Stimulated activated CD8-positive, alpha-beta memory T cell treated with anti-CD3 and anti-CD28 coated beads, Interleukin-4, amount 100 ng/mL, for 1 hour (primary cell): ENCODE data around the gene ATP13A3.

Source experiments
- DNase-seq, 2 donors: peaks; one replicate each; pipeline ENCODE4 v3.0.0-alpha.2; 2020; ENCODE audit warnings: low read depth in 2 of 2, low spot score in 1 of 2

The ATP13A3 gene

DNA sequence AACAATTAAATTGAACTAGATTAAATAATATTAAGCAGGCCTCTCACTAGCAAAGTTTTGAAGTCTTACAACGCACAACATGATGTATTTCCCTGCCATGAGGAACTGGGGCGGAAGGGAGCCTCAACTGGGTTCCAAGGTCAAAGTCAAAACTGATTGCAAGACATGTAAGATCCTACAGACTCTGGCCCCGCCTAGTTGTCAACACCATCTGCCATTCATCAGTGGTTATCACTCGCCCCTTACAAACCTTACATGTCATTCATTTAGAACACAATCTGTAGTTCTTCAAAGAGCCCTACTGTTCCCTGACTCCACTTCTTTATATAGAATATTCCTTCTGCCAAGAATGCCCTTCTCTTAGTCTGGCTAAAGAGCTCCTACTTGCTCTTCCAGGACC, 10.0 kb downstream of the ATP13A3 start:
- no peak for DNase-seq

GRCh38 chr3:194475978-194476377, 10.8 kb downstream of the ATP13A3 start:
- no peak for DNase-seq

DNA sequence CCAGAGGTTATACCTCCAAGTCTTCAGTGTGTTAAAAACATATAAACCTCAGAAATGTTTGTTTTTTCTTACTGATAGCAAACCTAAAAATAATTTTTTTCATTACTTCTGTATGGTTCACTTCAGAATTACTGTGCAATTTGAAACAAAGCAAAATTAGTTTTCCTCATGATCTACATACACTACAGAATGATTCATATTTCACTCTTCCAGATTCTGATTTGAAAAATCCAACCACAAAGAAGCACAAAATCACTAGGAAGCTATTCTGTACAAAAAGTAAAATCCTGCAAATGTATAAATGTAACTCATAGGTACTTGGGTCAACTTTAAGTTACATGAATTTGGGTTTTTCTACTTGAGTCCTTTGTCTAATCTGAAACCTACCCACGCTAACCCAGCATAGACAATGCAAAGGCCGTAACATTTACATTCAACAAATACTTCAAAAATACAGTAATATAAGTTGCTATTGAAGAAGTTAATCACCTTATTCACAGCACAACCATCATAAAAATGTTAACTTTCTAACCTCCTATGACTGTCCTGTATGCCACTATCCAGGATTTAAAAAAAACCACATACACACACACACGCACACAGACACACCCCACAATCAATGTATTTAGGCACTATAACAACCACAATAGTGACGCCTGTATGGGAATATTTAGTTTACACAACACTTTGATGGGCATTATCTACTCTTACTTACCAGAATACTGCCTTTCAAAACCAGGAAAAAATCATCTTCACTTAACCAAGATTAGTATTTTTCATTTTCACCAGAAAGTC, 11.5 kb downstream of the ATP13A3 start:
- no peak for DNase-seq

DNA sequence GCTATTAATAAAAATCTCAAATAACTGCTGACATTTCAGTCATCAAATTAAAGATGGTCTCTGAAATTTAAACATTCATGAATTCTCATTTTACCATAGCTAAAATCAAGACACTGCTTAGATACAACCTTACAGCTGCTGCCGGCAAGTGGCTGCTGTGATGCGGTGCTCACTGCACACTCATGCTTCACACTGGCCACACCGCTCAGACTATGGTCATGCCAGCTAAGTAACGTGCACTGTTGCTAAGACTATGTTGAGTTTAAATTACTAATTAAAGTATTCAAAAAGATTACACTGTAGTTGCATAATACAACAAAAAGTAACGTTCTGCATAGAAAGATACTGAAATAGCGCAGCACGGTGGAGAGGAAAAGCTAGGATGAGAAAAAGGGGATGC, 12.1 kb downstream of the ATP13A3 start:
- no peak for DNase-seq

DNA sequence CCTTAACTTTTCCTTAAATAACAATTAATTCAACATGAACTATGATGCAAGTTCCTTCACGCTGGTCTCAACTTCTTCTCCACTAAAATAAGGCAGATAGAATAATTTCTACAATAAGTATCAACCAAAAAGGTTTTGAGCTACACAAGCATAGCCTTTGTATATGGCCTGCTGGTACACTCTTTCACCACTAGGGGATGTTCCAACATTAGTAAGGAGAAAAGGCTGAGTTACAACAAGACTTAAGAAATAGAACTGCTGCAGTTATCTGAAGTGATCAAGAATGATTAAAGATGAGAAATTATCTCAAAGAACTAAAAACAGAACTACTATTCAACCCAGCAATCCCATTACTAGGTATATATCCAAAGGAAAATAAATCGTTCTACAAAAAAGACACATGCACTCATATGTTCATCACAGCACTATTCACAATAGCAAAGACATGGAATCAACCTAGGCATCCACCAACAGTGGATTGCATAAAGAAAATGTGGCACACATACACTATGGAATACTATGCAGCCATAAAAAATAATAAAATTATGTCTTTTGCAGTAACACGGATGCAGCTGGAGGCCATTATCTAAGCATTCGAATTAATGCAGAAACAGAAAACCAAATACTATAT, 14.4 kb downstream of the ATP13A3 start:
- no peak for DNase-seq

DNA sequence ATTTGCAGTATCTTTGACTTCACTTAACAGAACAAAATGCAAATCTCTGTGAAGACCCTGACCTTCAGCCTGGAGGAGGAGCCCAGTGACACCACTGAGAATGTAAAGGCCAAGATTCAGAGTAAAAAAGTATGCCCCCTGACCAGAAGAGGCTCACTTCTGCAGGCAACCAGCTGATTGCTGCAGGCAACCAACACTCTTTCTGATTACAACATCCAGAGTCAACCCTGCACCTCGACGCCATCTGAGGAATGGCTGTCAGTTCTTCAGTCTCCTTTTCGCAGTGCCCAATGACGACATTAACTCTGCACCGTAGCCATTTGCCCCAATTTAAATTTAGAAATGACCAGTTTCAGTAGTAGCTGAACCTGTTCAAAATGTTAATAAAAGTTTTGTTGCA, 14.9 kb downstream of the ATP13A3 start:
- DNase-seq, result no peak

GRCh38 chr3:194470615-194471014, 16.2 kb downstream of the ATP13A3 start:
- no peak for DNase-seq

- DNase-seq, result no peak
Measured at GRCh38 chr3:194469977-194470376, 16.8 kb downstream of the ATP13A3 start.

- DNase-seq, result no peak
Measured at GRCh38 chr3:194468086-194468485, 18.7 kb downstream of the ATP13A3 start.

GRCh38 chr3:194466761-194467356, 19.9 kb downstream of the ATP13A3 start:
- DNase-seq, result no peak

DNA sequence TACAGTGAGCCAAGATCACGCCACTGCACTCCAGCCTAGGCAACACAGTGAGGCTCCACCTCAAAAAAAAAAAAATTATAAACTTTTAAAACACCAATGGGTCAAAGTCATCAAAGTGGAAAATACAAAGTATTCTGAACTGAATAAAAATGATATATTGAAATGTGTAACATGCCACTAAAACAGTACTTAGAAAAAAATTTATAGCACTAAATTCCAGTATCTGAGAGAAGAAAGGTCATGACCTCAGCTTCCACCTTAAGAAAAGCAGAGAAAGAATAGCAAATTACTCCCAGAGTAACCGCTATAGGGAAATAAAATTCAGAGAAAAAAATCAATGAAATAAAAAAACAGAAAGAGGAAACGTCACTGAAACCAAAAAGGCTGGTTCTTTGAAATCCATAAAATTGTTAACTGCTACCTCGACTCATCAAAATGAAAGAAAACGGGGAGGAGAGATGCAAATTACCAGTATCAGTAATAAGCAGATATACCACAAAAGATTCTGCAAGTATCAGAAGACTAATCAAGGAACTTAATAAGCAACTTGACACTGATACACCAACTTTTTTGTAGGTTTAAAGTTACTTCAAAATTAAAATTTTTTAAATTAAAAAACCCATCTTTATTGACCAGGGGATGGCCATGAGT, 20.8 kb downstream of the ATP13A3 start:
- no peak for DNase-seq

DNA sequence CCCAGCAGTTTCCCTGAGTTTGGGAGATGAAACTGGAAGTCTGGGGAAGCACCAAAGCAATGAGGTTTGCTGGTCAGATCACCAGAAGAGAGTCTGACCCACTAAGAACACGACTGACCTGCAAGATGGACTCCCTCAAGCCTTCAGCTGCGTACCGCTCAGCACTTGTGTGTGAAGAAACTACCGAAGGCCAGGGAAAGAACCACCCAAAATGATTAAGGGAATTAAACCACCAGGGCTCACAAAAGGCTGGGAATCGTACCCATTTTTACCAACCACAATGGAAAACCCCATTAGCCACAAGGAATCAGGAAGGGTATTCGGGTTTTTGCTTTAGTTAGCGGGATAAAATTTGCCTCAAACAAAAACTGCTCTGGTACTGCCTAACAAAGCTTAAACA, 21.6 kb downstream of the ATP13A3 start:
- no peak for DNase-seq

DNA sequence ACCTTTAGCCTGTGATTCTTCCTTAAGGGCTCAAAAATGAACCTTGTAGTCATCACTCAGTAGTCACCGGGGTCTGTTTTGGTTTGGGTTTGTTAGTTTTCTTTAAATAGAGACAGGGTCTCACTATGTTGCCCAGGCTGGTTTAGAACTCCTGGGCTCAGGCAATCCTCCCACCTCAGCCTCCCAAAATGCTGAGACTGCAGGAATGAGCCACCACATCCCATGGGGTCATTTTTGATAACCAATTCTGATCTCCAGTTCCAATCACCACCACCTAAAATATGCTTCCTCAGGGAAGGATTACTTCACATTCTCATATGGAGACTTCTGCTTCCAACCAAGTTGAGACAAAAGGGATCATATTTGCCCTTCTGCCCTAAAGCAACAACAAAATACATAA, 22.1 kb downstream of the ATP13A3 start:
- no peak for DNase-seq

GRCh38 chr3:194462936-194463335, 23.9 kb downstream of the ATP13A3 start:
- DNase-seq, result no peak

DNA sequence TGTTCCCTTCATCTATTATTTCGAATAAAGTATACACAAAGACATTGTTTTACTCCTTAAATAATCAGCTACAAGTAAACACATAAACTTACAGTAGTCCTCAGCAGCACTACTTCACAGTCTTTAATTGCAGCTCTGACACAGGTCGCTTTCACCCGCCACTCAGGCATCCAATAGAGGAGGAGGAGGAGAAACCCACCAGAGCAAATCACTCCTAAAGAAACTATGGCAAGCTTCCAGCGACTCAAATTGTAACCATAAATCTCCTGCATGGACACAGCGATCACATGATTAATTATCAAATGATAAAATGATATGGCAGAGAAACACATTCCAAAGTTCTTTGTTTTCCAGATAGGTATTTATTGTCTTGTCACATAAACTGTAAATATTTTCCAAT, 26.2 kb downstream of the ATP13A3 start:
- no peak for DNase-seq

DNA sequence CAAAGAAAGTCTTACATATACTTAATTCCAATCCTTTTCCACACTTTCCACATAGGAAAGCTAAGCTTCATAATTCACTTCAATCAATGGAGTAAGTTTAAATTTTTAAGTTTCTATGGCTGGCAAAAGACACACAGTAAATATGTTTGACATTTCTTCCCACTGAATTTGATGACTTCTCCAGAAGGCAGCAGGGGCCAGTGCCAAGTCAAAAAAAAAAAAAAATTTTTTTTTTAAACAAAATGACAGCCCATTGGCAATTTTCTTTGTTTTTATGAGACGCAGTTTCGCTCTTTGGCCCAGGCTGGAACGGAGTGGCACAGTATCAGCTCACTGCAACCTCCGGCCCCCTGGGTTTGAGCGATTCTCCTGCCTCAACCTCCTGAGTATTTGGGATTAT, 28.7 kb downstream of the ATP13A3 start:
- DNase-seq, result no peak

- no peak for DNase-seq
Measured at GRCh38 chr3:194455481-194455880, 31.3 kb downstream of the ATP13A3 start.

DNA sequence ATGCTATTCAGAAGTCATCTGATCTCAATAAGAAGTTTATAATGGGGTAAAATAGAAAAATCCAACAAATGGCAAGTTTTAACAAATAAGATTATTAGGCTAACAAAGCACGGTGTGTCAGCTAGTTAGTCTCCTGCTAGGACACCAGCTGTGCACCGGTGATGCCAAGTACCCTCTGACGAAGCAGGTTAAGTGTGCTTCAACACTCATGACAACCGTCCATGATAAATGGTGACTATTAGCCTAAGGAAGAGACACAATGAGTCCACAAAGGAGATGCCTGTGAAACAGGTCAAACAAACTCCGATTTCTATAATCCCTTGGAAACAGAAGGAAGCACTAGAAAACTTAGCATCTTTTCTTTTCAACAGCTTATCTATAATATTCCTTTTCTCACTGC, 36.5 kb downstream of the ATP13A3 start:
- DNase-seq, result no peak

DNA sequence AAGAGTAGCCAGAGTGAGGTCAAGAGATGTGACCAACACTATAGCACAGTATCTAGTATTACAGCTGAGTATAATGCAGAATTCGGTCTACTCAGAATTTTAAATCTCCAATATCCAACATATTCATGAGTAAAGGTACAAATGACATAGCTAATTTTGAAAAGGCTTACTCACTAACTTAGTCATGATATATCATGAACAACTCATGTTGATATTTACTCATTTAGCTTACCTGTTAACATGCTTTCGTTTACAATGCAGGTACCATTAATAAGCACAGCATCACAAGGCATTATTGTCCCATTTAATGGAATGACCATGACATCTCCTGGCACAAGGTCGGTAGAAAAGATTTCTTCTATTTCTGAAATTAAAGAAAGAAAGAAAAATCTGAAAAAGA, 36.9 kb downstream of the ATP13A3 start:
- DNase-seq, result no peak

GRCh38 chr3:194447657-194448056, 39.1 kb downstream of the ATP13A3 start:
- DNase-seq, result no peak

- no peak for DNase-seq
Measured at GRCh38 chr3:194447161-194447560, 39.6 kb downstream of the ATP13A3 start.

- no peak for DNase-seq
Measured at GRCh38 chr3:194446754-194447153, 40.0 kb downstream of the ATP13A3 start.
